ENCODE data around the gene SLC1A7.

Gene SLC1A7

DNA sequence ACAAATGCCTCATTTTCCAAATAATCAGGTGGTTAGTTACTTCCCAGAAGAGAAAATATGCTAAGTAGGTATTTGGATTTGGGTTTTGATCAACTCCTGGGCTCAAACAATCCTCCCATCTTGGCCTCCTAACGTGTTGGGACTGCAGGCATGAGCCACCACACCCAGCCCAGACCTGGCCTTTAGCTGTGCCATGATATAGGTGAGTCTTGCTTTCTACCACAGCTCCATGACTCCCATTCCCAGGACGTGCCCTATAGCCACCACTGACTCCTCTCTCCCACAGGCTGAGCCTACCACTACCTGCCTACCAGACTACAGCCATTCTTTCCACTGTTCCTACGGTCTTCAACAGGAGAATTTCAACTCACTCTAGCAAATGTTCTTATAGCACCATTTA, 1.8 kb upstream of the SLC1A7 start:
- Histone ChIP-seq H3F3A (ENCODE audit: low read depth) (no peaks in the 10 kb centered on the region), H3K79me2 (ENCODE audit: insufficient read depth, low read length) (no peaks in the 10 kb centered on the region), H3K9me3 (ENCODE audit: insufficient read depth, low read depth, low read length) (no peaks in the 10 kb centered on the region), H4K20me1 (ENCODE audit: insufficient read depth, low read length, poor library complexity, severe bottlenecking) (no peaks in the 10 kb centered on the region), H3K27me3 (ENCODE audit: insufficient read depth, low read length, poor library complexity, severe bottlenecking) (no peaks in the 10 kb centered on the region), H3K4me1 (ENCODE audit: insufficient read depth, low read length, poor library complexity, severe bottlenecking) (no peaks in the 10 kb centered on the region), H3K36me3 (ENCODE audit: insufficient read depth, low read length) (no peaks in the 10 kb centered on the region), H3K4me2 (ENCODE audit: low read depth, low read length, poor library complexity, severe bottlenecking) (no peak overlapping the region), H3K9me2 (replicated peaks; ENCODE audit: low read depth, low read length) (no peaks in the 10 kb centered on the region), H3K4me3 (ENCODE audit: low read length, poor library complexity, severe bottlenecking) (no peak overlapping the region), H3K9ac (ENCODE audit: low read depth, low read length, poor library complexity, severe bottlenecking) (no peak overlapping the region), H2AFZ (ENCODE audit: low read length) (no peak overlapping the region)
- TF ChIP-seq, protein P1, sequence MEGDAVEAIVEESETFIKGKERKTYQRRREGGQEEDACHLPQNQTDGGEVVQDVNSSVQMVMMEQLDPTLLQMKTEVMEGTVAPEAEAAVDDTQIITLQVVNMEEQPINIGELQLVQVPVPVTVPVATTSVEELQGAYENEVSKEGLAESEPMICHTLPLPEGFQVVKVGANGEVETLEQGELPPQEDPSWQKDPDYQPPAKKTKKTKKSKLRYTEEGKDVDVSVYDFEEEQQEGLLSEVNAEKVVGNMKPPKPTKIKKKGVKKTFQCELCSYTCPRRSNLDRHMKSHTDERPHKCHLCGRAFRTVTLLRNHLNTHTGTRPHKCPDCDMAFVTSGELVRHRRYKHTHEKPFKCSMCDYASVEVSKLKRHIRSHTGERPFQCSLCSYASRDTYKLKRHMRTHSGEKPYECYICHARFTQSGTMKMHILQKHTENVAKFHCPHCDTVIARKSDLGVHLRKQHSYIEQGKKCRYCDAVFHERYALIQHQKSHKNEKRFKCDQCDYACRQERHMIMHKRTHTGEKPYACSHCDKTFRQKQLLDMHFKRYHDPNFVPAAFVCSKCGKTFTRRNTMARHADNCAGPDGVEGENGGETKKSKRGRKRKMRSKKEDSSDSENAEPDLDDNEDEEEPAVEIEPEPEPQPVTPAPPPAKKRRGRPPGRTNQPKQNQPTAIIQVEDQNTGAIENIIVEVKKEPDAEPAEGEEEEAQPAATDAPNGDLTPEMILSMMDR (conservative IDR thresholded peaks at IDR 0.05; ENCODE audit: low read length) = no peak
- TF ChIP-seq EZH2phosphoT487 (IDR thresholded peaks at IDR 0.05; ENCODE audit: borderline replicate concordance) = no peak

DNA sequence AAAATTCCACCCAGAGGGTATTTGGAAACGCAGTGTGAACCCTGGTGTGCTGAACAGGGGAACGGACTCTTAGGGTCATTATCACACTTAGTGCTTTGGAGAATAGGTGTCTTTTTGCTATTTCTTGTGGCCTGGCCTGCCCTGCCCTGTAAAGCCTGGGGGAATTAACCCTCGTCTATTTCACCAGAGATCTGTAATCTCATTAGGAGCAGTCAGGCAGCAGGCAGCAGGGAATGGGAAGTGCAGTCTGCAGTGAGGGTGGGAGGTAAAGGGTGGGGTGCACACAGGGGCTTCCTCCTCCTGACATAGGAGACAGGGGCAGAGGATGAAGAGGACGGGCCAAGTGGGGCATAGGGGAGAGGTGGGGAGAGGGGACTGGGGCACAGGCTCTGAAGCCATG, 1.1 kb upstream of the SLC1A7 start:
- TF ChIP-seq, protein P1 (conservative IDR thresholded peaks at IDR 0.05; ENCODE audit: low read length) = no peak
- TF ChIP-seq EZH2phosphoT487 (IDR thresholded peaks at IDR 0.05; ENCODE audit: borderline replicate concordance) = no peak
- no peaks in the 10 kb centered on the region for H3K9me2 ChIP-seq (replicated peaks; ENCODE audit: low read depth, low read length)
- no peaks in the 10 kb centered on the region for H3F3A ChIP-seq (ENCODE audit: low read depth)
- H3K4me1 ChIP-seq (ENCODE audit: insufficient read depth, low read length, poor library complexity, severe bottlenecking) = no peaks in the 10 kb centered on the region
- H3K36me3 ChIP-seq (ENCODE audit: insufficient read depth, low read length) = no peaks in the 10 kb centered on the region
- H2AFZ ChIP-seq (ENCODE audit: low read length) = no peak overlapping the region
- H3K27me3 ChIP-seq (ENCODE audit: insufficient read depth, low read length, poor library complexity, severe bottlenecking) = no peaks in the 10 kb centered on the region
- no peaks in the 10 kb centered on the region for H3K79me2 ChIP-seq (ENCODE audit: insufficient read depth, low read length)
- H4K20me1 ChIP-seq (ENCODE audit: insufficient read depth, low read length, poor library complexity, severe bottlenecking) = no peaks in the 10 kb centered on the region
- no peak overlapping the region for H3K4me3 ChIP-seq (ENCODE audit: low read length, poor library complexity, severe bottlenecking)
- H3K4me2 ChIP-seq (ENCODE audit: low read depth, low read length, poor library complexity, severe bottlenecking) = no peak overlapping the region
- H3K9ac ChIP-seq (ENCODE audit: low read depth, low read length, poor library complexity, severe bottlenecking) = no peak overlapping the region
- H3K9me3 ChIP-seq (ENCODE audit: insufficient read depth, low read depth, low read length) = no peaks in the 10 kb centered on the region

DNA sequence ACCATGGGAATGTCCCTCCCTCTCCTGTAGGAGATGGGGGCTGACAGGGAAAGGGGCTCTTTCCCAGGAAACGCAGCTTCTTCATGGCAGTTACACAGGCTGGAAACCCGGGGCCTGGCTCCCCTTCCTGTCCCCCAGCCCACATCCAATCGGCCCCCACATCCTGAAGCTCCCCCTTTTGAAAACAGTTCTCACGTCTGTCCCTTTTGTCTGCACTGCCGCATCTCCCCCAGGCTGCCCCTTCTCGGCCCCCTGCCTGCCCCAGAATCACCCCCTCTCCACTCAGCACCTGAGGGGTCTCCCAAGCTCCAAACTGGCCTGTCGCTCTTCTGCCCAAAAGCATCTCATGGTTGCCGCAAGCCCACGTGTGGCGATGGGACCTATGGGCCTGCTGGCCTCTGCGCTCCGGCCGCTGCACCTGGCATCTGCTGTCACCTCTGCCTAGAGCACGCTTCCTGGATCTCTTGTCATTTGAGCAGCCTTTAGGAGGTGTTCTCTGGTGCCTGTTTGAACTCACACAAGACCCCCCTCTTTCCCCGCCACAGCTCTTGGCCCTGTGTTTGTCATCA, 867 bp downstream of the SLC1A7 start:
- Histone ChIP-seq H3K9ac (ENCODE audit: low read depth, low read length, poor library complexity, severe bottlenecking) (no peak overlapping the region), H3K9me3 (ENCODE audit: insufficient read depth, low read depth, low read length) (peaks cover 7% of the 10 kb centered on the region; the same call in 1 of the 2 replicates), H3K4me1 (ENCODE audit: insufficient read depth, low read length, poor library complexity, severe bottlenecking) (no peaks in the 10 kb centered on the region), H3K36me3 (ENCODE audit: insufficient read depth, low read length) (no peaks in the 10 kb centered on the region), H4K20me1 (ENCODE audit: insufficient read depth, low read length, poor library complexity, severe bottlenecking) (no peaks in the 10 kb centered on the region), H3K27me3 (ENCODE audit: insufficient read depth, low read length, poor library complexity, severe bottlenecking) (no peaks in the 10 kb centered on the region), H3K4me2 (ENCODE audit: low read depth, low read length, poor library complexity, severe bottlenecking) (no peak overlapping the region), H3F3A (ENCODE audit: low read depth) (no peaks in the 10 kb centered on the region), H2AFZ (ENCODE audit: low read length) (no peak overlapping the region), H3K9me2 (replicated peaks; ENCODE audit: low read depth, low read length) (no peaks in the 10 kb centered on the region), H3K79me2 (ENCODE audit: insufficient read depth, low read length) (no peaks in the 10 kb centered on the region), H3K4me3 (ENCODE audit: low read length, poor library complexity, severe bottlenecking) (no peak overlapping the region)
- no peak for TF ChIP-seq EZH2phosphoT487 (IDR thresholded peaks at IDR 0.05; ENCODE audit: borderline replicate concordance)
- TF ChIP-seq, protein P1 (conservative IDR thresholded peaks at IDR 0.05; ENCODE audit: low read length) = no peak
